ENCODE measurements around the gene D2HGDH.
"Not testable (repeated sequence)": the region's sequence is repeated elsewhere in the genome, so short reads cannot be mapped to it uniquely, and the experiment has no call there.

D2HGDH gene

DNA sequence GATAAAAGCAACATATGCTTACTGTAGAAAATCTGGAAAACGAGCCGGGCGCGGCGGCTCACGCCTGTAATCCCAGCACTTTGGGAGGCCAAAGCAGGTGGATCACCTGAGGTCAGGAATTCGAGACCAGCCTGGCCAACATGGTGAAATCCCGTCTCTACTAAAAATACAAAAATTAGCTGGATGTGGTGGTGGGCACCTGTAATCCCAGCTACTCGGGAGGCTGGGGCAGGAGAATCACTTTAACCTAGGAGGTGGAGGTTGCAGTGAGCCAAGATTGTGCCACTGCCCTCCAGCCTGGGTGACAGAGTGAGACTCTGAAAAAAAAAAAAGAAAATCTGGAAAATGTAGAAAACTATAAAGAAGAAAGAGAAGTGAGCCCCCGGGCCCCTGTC is 83.4 kb downstream of the D2HGDH start:
- not testable (repeated sequence) for H3K9me3 Mint-ChIP-seq (ENCODE audit: low read depth); H3K27ac Mint-ChIP-seq; H3K27me3 Mint-ChIP-seq

More for the DNA sequence above, 83.4 kb downstream of the D2HGDH start:
- not testable (repeated sequence) for H3K4me3 Mint-ChIP-seq; H3K4me1 Mint-ChIP-seq (ENCODE audit: low read depth); H3K36me3 Mint-ChIP-seq

All from activated naive CD8-positive, alpha-beta T cell (primary cell).